ENCODE data around the gene ATF7IP2.
A peak's percentile ranks its signal among the peaks of the same experiment; 100 is the strongest.
"Not testable (repeated sequence)": the region's sequence is repeated elsewhere in the genome, so short reads cannot be mapped to it uniquely, and the experiment has no call there.

The ATF7IP2 gene

DNA sequence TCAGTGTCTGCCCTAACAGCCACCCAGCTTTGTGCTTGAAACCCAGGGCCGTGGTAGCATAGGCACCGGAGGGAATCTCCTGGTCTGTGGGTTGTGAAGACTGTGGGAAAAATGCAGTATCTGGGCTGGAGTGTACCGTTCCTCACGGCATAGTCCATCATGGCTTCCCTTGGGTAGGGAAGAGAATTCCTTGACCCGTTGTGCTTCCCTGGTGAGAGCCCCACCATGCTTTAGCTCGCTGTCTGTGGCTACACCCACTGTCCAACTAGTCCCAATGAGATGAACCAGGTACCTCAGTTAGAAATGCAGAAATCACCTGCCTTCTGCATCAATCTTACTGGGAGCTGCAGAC lies 67.3 kb downstream of the ATF7IP2 start:
- no peak for DNase-seq

DNA sequence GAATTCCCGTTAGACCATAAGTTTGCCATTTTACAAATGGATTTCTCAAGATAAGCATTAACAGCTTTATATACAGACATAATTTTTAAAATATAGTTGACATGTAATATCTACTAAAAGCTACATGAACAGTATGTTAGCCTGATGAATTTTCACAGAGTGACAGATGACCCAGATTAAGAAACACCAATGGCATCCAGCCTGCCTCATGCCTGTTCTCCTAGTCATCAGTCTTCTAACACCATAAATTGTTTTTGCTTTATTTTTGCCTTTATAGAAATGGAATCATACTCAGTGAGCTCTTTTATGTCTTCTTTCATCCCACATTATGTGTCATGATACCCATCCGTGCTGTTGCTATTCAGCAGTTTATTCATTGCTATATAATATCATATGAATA lies 80.0 kb downstream of the ATF7IP2 start:
- DNase-seq = no peak

DNA sequence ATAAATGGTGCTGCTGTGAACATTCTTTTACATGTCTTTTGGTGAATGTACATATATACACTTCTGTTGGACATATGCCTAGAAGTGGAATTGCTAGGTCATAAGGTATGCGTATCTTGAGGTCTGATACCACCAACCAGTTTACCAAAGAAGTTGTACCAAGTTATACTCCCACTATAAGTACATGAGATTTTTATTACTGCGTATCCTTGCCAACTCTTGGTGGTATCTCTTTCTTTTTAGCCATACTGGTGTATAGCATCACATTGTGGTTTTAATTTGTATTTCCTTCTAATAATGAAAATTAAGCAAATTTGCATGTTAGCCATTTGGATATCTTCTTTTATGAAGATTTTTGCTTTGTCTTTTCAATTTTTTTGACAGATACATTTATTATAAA lies 80.5 kb downstream of the ATF7IP2 start:
- no peak for DNase-seq

DNA sequence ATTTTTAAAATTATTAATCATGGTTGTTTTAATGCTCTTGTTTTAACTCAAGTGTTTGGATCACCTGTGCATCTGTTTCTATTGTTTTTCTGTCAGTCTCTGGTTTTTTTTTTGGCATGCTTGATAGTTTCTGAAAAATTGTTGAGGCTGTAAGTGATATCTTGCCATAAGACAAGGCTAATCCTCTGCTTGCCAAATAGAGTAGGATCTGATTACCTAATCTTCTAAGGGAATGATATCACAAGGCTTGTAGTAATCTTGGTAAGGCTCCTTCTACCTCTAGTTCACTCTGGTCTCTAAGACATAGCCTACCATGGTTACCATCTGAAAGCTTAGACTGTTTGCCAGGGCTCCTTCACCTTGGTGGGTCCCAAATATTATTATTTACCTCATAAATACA lies 81.0 kb downstream of the ATF7IP2 start:
- DNase-seq = no peak

DNA sequence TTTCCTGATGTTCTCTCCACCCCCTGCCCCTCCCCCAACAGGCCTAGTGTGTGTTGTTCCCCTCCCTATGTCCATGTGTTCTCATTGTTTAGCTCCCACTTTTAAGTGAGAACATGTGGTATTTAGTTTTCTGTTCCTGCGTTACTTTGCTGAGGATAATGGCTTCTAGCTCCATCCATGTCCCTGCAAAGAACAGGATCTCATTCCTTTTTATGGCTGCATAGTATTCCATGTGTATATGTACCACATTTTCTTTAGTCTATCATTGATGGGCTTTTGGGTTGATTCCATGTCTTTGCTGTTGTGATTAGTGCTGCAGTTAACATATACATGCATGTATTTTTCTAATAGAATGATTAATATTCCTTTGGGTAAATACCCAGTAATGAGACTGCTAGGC lies 90.8 kb downstream of the ATF7IP2 start:
- DNase-seq = not testable (repeated sequence)

DNA sequence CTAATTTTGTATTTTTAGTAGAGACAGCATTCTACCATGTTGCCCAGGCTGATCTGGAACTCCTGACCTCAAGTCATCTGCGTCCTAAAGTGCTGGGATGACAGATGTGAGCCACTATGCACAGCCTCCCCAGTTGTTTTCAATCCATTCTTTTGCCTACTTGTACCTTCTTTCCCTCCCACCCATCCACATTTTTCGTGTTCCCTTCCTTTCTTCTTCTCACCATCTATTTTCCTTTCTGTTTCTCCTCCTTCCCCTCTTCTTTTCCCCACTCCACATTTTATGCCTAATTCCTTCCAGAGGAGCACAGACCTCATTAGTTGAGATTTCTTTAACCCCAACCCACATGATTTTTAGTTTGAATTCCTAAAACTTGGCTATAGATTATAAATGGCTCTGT lies 94.3 kb downstream of the ATF7IP2 start:
- DNase-seq = no peak

DNA sequence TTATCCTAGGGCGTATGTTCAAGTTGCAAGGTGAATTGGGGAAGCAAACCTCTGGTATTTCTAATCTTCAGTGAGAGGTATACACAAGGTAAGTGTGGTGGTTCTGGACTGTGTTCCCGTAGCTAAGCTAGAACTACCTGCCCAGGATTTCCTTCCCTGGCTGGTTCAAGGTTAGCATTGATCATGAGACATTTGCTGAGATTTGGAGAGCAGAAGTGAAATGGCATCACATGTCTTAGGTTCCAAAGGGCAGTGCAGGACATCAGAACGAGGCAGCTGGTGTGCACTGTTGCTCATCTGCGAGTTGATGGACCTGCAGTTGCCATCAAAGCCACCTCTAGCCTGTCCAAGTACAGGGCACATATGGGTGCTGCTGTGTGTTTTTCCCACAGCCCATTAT lies 99.3 kb downstream of the ATF7IP2 start:
- no peak for DNase-seq

DNA sequence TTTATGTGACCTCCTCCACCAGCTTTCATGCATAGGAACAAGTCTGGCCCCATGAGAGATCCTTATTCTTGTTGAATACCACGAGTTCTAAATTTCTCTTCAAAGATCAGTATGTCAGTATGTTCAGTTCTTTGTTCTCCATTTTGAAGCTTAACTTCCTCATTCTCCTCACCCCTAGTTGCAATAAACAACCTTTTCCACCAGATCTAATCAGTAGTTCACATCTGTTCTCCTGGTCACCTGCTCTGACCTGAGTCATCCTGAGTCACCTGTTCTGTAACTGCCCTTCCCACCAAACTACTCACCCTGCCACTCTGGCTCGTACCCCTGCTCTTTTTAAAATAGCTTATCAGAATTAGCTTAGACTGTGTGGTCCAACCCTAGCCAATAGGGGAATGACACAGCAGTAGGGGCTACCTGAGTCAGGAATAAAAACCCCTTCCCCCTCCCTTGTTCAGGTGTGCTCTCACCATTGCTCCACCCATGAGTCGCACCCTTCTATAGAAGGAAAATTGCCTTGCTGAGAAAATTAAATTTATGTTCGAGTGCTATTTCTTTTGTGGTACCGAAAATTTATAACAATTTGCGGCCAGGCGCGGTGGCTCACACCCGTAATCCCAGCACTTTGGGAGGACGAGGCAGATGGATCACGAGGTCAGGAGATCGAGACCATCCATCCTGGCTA lies 100.0 kb downstream of the ATF7IP2 start:
- peak in 2 of 4 experiments; percentile 30 to 40 for DNase-seq

DNA sequence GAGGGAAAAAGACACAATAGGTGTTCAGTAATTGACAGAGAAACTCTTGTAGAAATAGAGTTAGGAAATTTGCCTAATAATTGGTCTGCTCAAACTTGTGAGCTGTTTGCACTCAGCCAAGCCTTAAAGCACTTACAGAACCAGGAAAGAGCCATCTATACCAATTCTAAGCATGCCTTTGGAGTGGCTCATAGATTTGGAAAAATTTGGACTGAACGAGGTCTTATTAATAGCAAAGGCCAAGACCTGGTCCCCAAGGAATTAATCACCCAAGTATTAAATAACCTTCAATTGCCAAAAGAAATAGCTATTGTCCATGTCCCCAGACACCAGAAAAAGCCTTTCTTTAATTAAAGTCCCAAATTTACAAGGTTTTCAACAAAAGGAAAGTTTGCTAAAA lies 104.3 kb downstream of the ATF7IP2 start:
- DNase-seq = no peak

DNA sequence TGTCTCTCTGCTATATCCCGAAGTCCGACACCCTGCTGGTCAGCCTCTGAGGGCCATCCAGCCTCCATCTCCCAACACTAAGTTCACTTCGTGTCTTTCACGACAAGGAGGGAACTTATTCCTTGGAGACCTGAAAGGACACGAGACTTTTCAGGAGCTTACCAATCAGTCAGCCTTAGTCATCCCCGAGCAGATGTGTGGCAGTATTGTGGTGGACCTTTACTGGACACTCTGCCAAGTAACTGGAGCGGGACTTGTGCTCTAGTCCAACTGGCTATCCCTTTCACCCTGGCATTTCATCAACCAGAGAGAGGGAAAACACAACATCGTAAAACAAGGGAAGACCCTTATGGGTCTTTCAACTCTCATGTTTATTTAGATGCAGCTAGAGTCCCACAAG lies 107.4 kb downstream of the ATF7IP2 start:
- no peak for DNase-seq

DNA sequence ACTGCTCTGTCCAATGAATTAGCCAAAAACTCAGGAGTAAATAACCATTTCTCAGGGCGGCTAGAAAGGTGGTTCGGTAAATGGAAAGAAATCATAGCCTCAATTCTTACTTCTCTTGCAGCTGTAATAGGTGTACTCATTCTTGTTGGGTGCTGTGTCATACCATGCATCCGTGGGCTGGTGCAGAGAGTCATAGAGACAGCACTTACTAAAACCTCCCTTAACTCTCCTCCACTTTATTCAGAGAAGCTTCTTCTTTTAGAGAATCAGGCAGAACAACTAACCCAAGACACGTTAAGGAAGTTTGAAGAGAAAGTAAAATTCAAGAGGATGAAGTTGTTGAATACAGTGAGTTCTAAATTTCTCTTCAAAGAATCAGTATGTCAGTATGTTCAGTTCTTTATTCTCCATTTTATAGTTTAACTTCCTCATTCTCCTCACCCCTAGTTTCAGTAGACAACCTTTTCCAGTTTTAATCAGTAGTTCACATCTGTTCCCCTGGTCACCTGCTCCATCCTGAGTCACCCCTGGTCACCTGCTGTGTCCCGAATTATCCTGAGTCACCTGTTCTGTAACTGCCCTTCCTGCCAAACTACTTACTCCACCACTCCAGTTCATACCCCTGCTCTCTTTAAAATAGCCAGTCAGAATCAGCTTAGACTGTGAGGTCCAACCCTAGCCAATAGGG lies 108.6 kb downstream of the ATF7IP2 start:
- no peak for DNase-seq

DNA sequence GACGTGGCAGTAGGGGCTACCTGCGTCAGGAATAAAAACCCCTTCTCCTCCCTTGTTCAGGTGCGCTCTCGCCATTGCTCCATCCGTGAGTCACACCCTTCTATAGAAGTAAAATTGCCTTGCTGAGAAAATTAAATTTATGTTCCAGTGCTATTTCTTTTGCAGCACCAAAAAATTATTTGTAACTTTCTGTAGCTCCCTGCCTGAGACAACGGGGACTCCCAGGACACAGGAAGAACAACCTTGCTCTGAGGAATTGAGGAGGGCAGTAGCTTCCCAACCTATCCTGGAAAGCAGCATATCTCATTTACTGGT lies 109.1 kb downstream of the ATF7IP2 start:
- no peak for DNase-seq

DNA sequence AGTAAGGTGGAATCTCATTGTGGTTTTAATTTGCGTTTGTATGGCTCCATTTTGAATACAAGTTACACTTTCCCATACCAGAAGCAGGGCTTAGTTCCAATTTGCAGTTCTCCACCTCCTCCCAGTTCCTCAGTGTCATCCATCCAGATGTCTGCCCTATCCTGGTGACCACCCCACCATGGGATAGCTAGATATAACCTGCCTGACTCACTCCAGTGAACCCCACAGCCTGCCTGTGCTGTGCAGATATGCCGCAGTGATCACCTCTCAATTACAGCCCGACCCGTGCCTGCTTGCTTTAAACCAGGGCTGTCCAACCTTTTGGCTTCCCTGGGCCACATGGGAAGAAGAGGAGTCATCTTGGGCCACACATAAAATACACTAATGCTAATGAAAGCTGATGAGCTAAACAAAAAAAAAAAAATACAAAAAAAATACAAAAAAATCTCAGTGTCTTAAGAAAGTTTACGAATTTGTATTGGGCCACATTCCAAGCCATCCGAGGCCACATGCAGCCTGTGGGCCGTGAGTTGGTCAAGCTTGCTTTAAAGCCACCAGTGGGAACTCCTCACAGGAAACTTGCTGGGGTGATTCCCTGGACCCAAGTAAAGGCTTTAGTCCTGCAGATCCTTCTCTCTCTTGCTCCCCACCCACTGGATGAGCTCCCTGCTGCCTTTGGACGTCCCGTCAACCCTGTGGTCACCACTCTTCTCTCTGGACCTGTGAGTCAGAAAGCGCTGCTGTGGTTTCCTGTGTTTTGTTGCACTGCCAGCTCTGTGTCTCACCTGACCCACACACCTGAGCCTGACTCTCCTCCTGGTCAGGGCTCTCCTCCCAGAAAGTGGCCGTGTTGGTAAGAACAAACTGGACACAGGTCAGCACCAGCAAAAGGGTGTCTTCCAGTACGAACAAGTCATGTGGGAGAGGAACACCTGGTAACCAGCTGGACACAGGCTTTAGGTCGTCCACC lies 111.6 kb downstream of the ATF7IP2 start:
- no peak for DNase-seq

DNA sequence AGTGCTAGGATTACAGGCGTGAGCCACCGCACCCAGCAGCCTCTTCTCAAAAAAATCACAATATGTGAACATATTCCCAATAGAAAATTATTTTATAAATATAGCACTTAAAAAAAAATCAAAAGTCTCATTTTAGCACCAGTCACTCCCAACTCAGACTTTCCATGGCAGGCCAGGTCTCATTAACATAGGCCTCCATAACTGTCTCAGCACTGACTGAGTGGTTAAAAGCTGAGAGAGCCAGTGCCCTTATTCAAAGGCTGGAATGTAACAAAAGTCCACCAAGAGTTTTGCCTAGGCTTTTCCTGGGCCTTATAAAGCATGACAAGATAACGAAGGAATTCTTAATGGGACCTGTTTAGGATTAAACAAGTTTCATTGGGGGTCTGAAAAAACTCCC lies 114.7 kb downstream of the ATF7IP2 start:
- DNase-seq = no peak

DNA sequence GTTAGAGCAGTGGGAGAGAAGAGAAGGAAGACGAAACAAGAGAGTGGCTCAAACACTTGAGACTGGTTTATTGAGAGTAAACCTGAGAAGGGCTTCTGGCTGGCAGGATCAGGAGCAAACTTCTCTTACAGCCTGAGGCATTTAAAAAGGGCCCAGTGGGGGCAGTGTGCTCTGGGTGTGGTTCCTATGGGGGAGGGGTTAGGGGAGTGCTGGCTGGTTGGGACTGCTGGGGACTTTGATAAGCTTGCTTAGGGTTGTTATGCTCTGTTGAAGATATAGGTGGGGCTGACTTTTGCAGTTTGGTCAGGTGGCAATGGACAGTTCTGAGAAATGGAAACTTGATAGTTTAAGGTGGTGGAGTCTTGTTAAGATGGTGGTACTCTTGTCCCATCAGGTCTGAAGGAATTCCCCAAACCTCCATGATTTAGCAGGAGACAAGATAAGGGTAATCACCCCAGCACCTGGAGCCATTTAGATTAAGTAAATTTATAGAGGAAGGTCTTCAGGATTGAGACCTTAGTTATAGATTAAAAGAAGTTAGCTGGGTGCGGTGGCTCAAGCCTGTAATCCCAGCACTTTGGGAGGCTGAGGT lies 115.3 kb downstream of the ATF7IP2 start:
- no peak for DNase-seq

DNA sequence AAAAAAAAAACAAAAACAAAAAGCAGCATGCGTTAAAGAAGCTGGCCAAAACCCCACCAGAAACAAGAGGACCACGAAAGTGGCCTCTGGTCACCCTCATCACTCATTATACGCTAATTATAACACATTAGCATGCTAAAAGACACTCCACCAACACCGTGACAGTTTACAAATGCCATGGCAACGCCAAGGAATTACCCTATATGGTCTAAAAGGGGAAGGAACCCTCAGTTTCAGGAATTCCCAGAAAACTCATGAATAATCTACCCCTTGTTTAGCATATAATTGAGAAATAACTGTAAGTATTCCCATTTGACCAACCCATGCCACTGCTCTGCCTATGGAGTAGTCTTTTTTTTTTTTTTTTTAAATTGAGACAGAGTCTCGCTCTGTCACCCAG lies 116.9 kb downstream of the ATF7IP2 start:
- no peak for DNase-seq

DNA sequence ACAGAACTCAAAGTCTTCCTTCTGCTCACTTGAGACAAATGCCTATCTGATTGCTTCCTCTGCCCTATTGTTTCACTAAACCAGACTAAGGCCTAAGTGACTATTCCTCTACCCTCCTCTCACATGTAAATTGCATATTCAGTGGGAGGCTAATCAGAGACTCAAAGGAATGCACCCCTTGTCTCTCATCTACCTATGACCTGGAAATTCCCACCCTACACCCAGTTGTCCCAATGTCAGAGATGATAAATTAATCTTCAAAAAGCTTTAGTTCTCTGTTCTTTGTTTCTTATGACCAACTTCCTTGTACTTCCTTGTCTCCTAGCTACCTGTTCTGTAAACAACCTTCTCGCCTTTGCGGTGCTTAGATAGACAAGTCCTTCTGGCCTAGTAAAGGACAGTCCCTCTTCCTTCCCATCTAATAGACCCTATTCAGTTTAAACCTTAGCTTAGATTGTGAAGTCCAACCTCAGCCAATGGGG lies 118.6 kb downstream of the ATF7IP2 start:
- no peak for DNase-seq

DNA sequence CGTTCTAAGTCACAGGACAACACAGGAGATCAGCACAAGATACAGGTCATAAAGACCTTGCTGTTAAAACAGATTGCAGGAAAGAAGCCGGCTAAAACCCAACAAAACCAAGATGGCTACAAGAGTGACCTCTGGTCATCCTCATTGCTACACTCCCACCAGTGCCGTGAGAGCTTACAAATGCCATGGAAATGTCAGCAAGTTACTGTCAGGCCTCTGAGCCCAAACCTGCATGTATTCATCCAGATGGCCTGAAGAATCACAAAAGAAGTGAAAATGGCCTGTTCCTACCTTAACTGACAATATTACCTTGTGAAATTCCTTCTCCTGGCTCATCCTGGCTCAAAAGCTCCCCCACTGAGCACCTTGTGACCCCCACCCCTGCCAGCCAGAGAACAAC lies 119.4 kb downstream of the ATF7IP2 start:
- not testable (repeated sequence) for DNase-seq

DNA sequence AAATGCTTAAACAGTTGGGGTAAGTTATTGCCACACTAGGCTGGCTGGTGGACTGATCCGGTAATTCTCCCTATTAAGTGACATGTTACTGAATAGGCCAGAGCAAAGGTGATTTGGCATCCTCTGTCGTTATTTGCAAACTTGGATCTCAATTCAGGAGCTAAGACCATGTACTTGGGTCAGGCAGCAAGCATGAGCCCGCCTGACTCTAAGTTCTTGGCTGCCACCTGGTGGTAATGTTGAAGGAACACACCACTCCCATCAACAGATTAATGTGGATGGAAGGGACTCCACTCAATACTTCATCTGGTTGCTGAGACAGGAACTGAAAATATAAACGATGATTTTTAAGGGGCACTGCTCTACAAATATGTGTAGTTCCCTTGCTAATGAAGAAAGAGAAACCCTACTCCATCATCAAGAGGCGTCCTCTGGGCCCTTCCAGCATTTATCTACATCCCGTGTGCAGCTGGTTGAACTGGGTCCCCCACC lies 123.7 kb downstream of the ATF7IP2 start:
- DNase-seq = peak; percentile 82 to 90 (median 84)

DNA sequence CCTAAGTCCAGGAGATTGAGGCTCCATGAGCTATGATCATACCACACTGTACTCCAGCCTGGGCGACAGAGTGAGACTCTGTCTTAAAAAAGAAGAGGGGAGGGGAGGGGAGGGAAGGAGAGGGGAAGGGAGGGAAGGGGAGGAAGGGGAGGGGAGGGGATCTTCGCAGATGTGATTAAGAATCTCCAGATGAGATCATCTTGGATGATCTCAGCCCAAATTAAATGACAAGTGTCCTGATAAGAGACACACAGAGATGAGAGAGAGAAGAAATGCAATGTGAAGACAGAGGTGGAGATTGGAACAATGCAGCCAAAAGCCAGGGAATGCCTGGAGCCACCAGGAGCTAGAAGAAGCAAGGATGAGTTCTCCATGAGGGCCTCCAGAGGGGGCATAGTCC lies 124.4 kb downstream of the ATF7IP2 start:
- DNase-seq = no peak

DNA sequence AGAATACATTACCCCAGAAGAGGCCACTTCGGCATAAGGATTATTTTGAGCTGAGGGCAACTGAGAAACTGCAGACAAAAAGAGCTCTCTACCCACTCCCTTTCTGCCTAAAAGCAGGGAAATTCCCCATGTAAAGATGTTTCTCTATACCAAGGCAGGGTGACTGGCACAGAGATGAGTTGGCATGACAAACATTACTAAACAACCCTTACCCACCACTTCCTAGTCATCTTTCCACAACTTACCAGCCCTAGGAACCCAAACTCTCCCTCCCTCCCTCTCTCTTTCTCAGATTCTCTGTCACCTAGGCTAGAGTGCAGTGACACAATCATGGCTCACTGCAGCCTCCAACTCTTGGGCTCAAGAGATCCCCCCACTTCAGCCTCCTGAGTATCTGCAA lies 126.0 kb downstream of the ATF7IP2 start:
- DNase-seq = peak in 3 of 4 experiments; percentile 23 to 40 (median 29)

DNA sequence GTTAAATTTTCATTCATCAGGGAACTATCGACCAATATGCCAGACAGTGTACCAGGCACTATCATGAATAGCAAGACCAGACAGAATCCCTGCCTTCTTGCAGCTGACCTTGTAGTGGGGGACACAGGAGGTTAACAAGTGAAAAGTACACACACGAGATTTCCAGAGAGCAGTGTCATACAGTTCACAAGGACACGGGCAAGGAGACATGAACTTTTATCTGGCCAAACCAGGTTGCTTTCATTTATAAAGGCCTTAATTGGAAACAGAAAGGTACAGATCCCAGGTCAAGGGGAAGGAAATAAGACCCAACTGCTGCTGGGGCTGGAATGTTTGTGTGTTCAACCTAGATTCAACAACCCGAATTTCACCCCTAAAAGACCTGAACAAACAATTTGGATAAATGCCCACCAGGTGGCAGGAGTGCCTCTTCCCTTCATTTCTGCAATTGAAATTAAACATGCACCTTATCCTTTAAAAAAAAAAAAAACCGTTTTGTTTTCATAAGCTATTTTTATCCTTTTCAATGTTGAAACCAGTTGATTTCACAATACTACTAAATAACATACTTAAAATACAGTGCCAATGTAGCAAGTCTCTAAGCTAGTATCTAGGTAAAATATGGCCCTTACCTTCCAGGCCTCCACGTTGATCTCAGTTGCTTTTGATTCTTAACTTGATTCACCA lies 128.7 kb downstream of the ATF7IP2 start:
- peak; percentile 74 to 79 (median 76) for DNase-seq
